PC-9 (cell line): Measurements from ENCODE around the gene GOLGA6D. TPM values are rescaled to one million over a fixed set of nuclear protein-coding genes. Genes with fewer than 3 reads are reported as not detected.

Source experiments
- BruUV-seq: library from RNA; stranded (reverse); fragments of 400-500 nt; replicated peaks from 2 replicates; lab custom pipeline; 2021; lab: Mats Ljungman, UMichigan
- CTCF ChIA-PET: fragments of 300-600 bp; sonication (Branson Sonifier 250); formaldehyde crosslinking; loops from one replicate; lab custom pipeline; 2022; ENCODE audit warnings: antibody characterized with exemption; lab: Charles Lee
- POLR2A ChIA-PET: fragments of 300-600 bp; sonication (Branson Sonifier 250); formaldehyde crosslinking; loops from one replicate; lab custom pipeline; 2022; ENCODE audit warnings: antibody characterized with exemption; ENCODE audit not compliant: unreplicated experiment; lab: Charles Lee
- DNase-seq, 2 experiments: peaks; one replicate each; pipeline versions ENCODE4 v3.0.0 to v3.0.0-alpha.2; 2015 to 2022; ENCODE audit warnings: mixed read lengths in 1 of 2
- H2AFZ ChIP-seq: fragments of 200-600 bp; sonication (generic); 2 replicates; pipeline ENCODE4 v1.8.1; 2017; ENCODE audit warnings: antibody characterized with exemption
- H3F3A ChIP-seq: fragments of 200-600 bp; sonication (generic); 2 replicates; pipeline ENCODE4 v1.8.1; 2017; ENCODE audit warnings: antibody characterized with exemption, mild to moderate bottlenecking, low read depth; ENCODE audit not compliant: insufficient read depth
- H3K27ac ChIP-seq: fragments of 200-600 bp; sonication (generic); 2 replicates; pipeline ENCODE4 v1.6.1; 2016; ENCODE audit warnings: mixed run types
- H3K27me3 ChIP-seq: fragments of 200-600 bp; sonication (generic); 2 replicates; pipeline ENCODE4 v1.6.1; 2016; ENCODE audit warnings: low read depth, mixed run types; ENCODE audit not compliant: insufficient read depth
- H3K36me3 ChIP-seq: fragments of 200-600 bp; sonication (generic); 2 replicates; pipeline ENCODE4 v1.6.1; 2016; ENCODE audit warnings: low read depth, mixed run types
- H3K4me1 ChIP-seq: fragments of 200-600 bp; sonication (generic); replicated peaks from 2 replicates; pipeline ENCODE4 v1.6.1; 2016; ENCODE audit warnings: mixed run types; ENCODE audit not compliant: insufficient read depth
- H3K4me2 ChIP-seq: fragments of 200-600 bp; sonication (generic); 2 replicates; pipeline ENCODE4 v1.6.1; 2017; ENCODE audit warnings: mixed run types
- H3K4me3 ChIP-seq: fragments of 200-600 bp; sonication (generic); 2 replicates; pipeline ENCODE4 v1.6.1; 2016; ENCODE audit warnings: mixed run types
- H3K79me2 ChIP-seq: fragments of 200-600 bp; sonication (generic); 2 replicates; pipeline ENCODE4 v1.6.1; 2017; ENCODE audit warnings: low read depth, mixed run types
- H3K9me2 ChIP-seq: fragments of 200-600 bp; sonication (generic); 2 replicates; pipeline ENCODE4 v1.8.1; 2017; ENCODE audit warnings: mild to moderate bottlenecking; ENCODE audit not compliant: insufficient read depth
- H3K9me3 ChIP-seq: fragments of 200-600 bp; sonication (generic); 2 replicates; pipeline ENCODE4 v1.8.1; 2016; ENCODE audit warnings: low read depth; ENCODE audit not compliant: insufficient read depth
- H4K20me1 ChIP-seq: fragments of 200-600 bp; sonication (generic); 2 replicates; pipeline ENCODE4 v1.8.1; 2017; ENCODE audit not compliant: insufficient read depth
- EZH2 ChIP-seq: fragments of 200-600 bp; sonication (generic); IDR thresholded peaks from 2 replicates; pipeline ENCODE4 v1.8.0; 2017; ENCODE audit warnings: antibody characterized with exemption, low read depth
- intact Hi-C: fragments of 100-400 bp; cut with micrococcal nuclease; formaldehyde crosslinking; loops from one replicate; pipeline ENCODE4 v1.10.0; 2022; ENCODE audit not compliant: unreplicated experiment
- total RNA-seq: library from RNA; stranded (reverse); gene quantifications from 2 replicates; pipeline ENCODE4 v1.2.3, GENCODE V29; 2021
- TF ChIP-seq, protein P1 (sequence below): fragments of 200-600 bp; sonication (generic); conservative IDR thresholded peaks from 2 replicates; pipeline ENCODE4 v1.6.1; 2017; ENCODE audit warnings: mixed run types, antibody characterized with exemption, mild to moderate bottlenecking, moderate library complexity

The GOLGA6D gene
- total RNA-seq, 1 experiment from 2014 or later: not detected

DNA sequence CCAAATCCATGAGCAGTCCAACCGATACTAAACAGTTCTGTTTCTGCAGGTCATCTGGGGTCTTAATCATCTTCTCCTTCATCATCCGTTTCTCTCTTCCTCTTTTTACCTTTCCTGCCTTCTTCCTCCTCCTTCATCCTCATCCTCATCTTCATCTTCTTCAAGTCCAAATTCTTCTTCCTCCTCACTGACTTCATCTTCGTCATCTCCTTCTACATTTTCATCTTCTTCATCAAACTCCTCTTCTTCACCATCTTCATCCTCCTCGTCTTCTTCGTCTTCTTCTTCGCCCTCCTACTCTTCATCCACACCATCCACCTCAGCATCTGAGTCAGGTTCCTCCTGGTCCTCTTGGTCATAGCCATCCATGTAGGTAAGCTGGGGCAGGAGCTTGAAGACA is 39.1 kb downstream of the GOLGA6D start:
- no peak overlapping the region for H3K27ac ChIP-seq
- POLR2A ChIA-PET: no interaction called here
- H3K27me3 ChIP-seq: no peaks in the 10 kb centered on the region
- no peaks in the 10 kb centered on the region for H3K9me2 ChIP-seq
- H3K4me2 ChIP-seq: no peak overlapping the region
- intact Hi-C loops: no loop called here
- TF ChIP-seq, protein P1, sequence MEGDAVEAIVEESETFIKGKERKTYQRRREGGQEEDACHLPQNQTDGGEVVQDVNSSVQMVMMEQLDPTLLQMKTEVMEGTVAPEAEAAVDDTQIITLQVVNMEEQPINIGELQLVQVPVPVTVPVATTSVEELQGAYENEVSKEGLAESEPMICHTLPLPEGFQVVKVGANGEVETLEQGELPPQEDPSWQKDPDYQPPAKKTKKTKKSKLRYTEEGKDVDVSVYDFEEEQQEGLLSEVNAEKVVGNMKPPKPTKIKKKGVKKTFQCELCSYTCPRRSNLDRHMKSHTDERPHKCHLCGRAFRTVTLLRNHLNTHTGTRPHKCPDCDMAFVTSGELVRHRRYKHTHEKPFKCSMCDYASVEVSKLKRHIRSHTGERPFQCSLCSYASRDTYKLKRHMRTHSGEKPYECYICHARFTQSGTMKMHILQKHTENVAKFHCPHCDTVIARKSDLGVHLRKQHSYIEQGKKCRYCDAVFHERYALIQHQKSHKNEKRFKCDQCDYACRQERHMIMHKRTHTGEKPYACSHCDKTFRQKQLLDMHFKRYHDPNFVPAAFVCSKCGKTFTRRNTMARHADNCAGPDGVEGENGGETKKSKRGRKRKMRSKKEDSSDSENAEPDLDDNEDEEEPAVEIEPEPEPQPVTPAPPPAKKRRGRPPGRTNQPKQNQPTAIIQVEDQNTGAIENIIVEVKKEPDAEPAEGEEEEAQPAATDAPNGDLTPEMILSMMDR: no peak
- no peak for TF ChIP-seq EZH2
- no peaks in the 10 kb centered on the region for H3K4me1 ChIP-seq
- CTCF ChIA-PET: no interaction called here
- no peak for DNase-seq
- no TSS peak for BruUV-seq
- no peaks in the 10 kb centered on the region for H3K9me3 ChIP-seq
- no peaks in the 10 kb centered on the region for H3F3A ChIP-seq
- no peak overlapping the region for H3K4me3 ChIP-seq
- H2AFZ ChIP-seq: no peak overlapping the region
- no peaks in the 10 kb centered on the region for H3K79me2 ChIP-seq
- H3K36me3 ChIP-seq: no peaks in the 10 kb centered on the region
- H4K20me1 ChIP-seq: no peaks in the 10 kb centered on the region

DNA sequence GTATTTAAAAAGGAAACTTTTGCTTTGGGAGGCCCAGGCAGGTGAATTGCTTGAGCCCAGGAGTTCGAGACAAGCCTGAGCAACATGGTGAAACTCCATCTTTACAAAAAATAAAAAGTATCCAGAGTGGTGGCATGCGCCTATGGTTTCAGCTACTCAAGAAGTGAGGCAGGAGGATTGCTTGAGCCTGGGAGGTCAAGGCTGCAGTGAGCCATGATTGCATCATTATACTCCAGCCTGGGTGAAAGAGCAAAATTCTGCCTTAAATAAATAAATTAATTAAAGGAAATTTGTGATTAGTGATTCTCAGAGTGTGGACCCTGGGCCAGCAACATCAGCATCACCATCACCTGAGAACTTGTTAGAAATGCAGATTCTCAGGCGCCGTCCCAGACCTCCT is 43.3 kb downstream of the GOLGA6D start:
- no peak for DNase-seq
- intact Hi-C loops: no loop called here
- H3F3A ChIP-seq: no peaks in the 10 kb centered on the region
- ChIA-PET CTCF (no interaction called here), POLR2A (no interaction called here)
- H3K4me3 ChIP-seq: no peak overlapping the region
- H3K4me2 ChIP-seq: no peak overlapping the region
- no peaks in the 10 kb centered on the region for H3K79me2 ChIP-seq
- no peaks in the 10 kb centered on the region for H3K9me2 ChIP-seq
- H2AFZ ChIP-seq: no peak overlapping the region
- no peaks in the 10 kb centered on the region for H3K4me1 ChIP-seq
- TF ChIP-seq, protein P1: no peak
- TF ChIP-seq EZH2: no peak
- H4K20me1 ChIP-seq: no peaks in the 10 kb centered on the region
- H3K27ac ChIP-seq: no peak overlapping the region
- no peaks in the 10 kb centered on the region for H3K36me3 ChIP-seq
- BruUV-seq: no TSS peak
- no peaks in the 10 kb centered on the region for H3K27me3 ChIP-seq
- no peaks in the 10 kb centered on the region for H3K9me3 ChIP-seq

DNA sequence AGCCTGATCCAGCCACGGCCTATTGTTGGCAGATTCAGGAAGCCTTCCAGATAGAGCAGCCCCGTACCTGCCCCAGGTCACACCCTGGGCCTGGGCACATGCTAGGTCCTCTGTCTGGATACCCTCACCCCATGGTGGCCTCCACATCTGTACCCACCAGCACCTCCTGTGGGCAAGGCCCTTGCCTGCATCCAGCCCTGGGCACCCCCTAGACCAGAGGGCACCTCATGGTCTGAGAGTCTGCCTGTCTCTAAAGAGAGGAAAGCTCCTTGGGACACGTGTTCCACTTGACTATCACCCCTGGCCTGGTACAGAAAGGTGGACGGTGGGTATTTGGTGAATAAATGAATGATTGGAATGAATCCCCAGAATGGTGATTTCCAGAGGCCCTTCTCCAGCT is 44.4 kb downstream of the GOLGA6D start:
- no peaks in the 10 kb centered on the region for H3K27me3 ChIP-seq
- intact Hi-C loops: no loop called here
- no peaks in the 10 kb centered on the region for H3K79me2 ChIP-seq
- DNase-seq: no peak
- H3K9me3 ChIP-seq: no peaks in the 10 kb centered on the region
- H3K27ac ChIP-seq: no peak overlapping the region
- H3K4me1 ChIP-seq: no peaks in the 10 kb centered on the region
- no peaks in the 10 kb centered on the region for H3F3A ChIP-seq
- TF ChIP-seq EZH2: no peak
- TF ChIP-seq, protein P1: no peak
- no peak overlapping the region for H2AFZ ChIP-seq
- POLR2A ChIA-PET: no interaction called here
- CTCF ChIA-PET: no interaction called here
- no TSS peak for BruUV-seq
- no peaks in the 10 kb centered on the region for H3K9me2 ChIP-seq
- no peaks in the 10 kb centered on the region for H3K36me3 ChIP-seq
- no peaks in the 10 kb centered on the region for H4K20me1 ChIP-seq
- no peak overlapping the region for H3K4me3 ChIP-seq
- H3K4me2 ChIP-seq: no peak overlapping the region
